Trophoblast cell (in vitro differentiated cells and primary cell): ENCODE data around the gene GAREM1.

Source experiments
- DNase-seq, 2 donors: peaks; one replicate each; pipeline ENCODE4 v3.0.0-alpha.2; 2016
- H2AFZ ChIP-seq: 2 replicates; pipeline ENCODE4 v1.6.1; 2013; ENCODE audit warnings: low read length, moderate library complexity, mild to moderate bottlenecking; ENCODE audit not compliant: insufficient read depth, poor library complexity
- H2AK5ac ChIP-seq: 2 replicates; pipeline ENCODE4 v1.6.1; 2013; ENCODE audit warnings: mild to moderate bottlenecking, low read length
- H2BK120ac ChIP-seq: 2 replicates; pipeline ENCODE4 v1.6.1; 2013; ENCODE audit warnings: low read length, mild to moderate bottlenecking, moderate library complexity; ENCODE audit not compliant: insufficient read depth, poor library complexity
- H2BK12ac ChIP-seq: 2 replicates; pipeline ENCODE4 v1.6.1; 2013; ENCODE audit warnings: mild to moderate bottlenecking, low read length, moderate library complexity
- H2BK5ac ChIP-seq: 2 replicates; pipeline ENCODE4 v1.6.1; 2013; ENCODE audit warnings: low read length, low read depth, moderate library complexity, mild to moderate bottlenecking; ENCODE audit not compliant: poor library complexity
- H3K14ac ChIP-seq: 2 replicates; pipeline ENCODE4 v1.6.1; 2013; ENCODE audit warnings: mild to moderate bottlenecking, low read length
- H3K18ac ChIP-seq: 2 replicates; pipeline ENCODE4 v1.6.1; 2013; ENCODE audit warnings: mild to moderate bottlenecking, low read length
- H3K23ac ChIP-seq: 2 replicates; pipeline ENCODE4 v1.6.1; 2013; ENCODE audit warnings: low read length
- H3K27ac ChIP-seq: 2 replicates; pipeline ENCODE4 v1.5.1; 2013; ENCODE audit warnings: low read depth, mild to moderate bottlenecking, inconsistent platforms, low read length, moderate library complexity
- H3K27me3 ChIP-seq: 2 replicates; pipeline ENCODE4 v1.6.1; 2013; ENCODE audit warnings: inconsistent platforms, mild to moderate bottlenecking, low read length, moderate library complexity; ENCODE audit not compliant: insufficient read depth
- H3K36me3 ChIP-seq, 2 experiments: 1 replicate in 1 of 2; 2 replicates in 1 of 2; pipeline ENCODE4 v1.6.1; 2013; ENCODE audit warnings: low read length in 2 of 2, mild to moderate bottlenecking in 2 of 2, moderate library complexity in 1 of 2; ENCODE audit not compliant: insufficient read depth in 2 of 2, control insufficient read depth in 1 of 2
- H3K4ac ChIP-seq: 2 replicates; pipeline ENCODE4 v1.6.1; 2013; ENCODE audit warnings: low read depth, mild to moderate bottlenecking, low read length, moderate library complexity
- H3K4me1 ChIP-seq, 2 experiments: 1 replicate in 1 of 2; 2 replicates in 1 of 2; pipeline ENCODE4 v1.6.1; 2013; ENCODE audit warnings: low read length in 2 of 2, mild to moderate bottlenecking in 2 of 2, moderate library complexity in 1 of 2; ENCODE audit not compliant: insufficient read depth in 2 of 2, control insufficient read depth in 1 of 2
- H3K4me2 ChIP-seq: 2 replicates; pipeline ENCODE4 v1.6.1; 2013; ENCODE audit warnings: inconsistent platforms, mild to moderate bottlenecking, low read length, moderate library complexity
- H3K4me3 ChIP-seq: 2 replicates; pipeline ENCODE4 v1.5.1; 2013; ENCODE audit warnings: mild to moderate bottlenecking, low read depth, low read length, inconsistent platforms
- H3K79me1 ChIP-seq: one replicate; pipeline ENCODE4 v1.6.1; 2013; ENCODE audit warnings: low read length
- H3K79me2 ChIP-seq: 2 replicates; pipeline ENCODE4 v1.6.1; 2013; ENCODE audit warnings: low read length, mild to moderate bottlenecking; ENCODE audit not compliant: control insufficient read depth, insufficient read depth, poor library complexity
- H3K9ac ChIP-seq: 2 replicates; pipeline ENCODE4 v1.6.1; 2013; ENCODE audit warnings: mild to moderate bottlenecking, low read length
- H3K9me3 ChIP-seq: 2 replicates; pipeline ENCODE4 v1.6.1; 2013; ENCODE audit warnings: low read depth, mild to moderate bottlenecking, control low read depth, inconsistent platforms, low read length; ENCODE audit not compliant: insufficient read depth
- H4K12ac ChIP-seq: 2 replicates; pipeline ENCODE4 v1.6.1; 2013; ENCODE audit warnings: low read depth, mild to moderate bottlenecking, low read length, moderate library complexity
- H4K8ac ChIP-seq: 2 replicates; pipeline ENCODE4 v1.6.1; 2013; ENCODE audit warnings: low read depth, mild to moderate bottlenecking, low read length, moderate library complexity
- H4K91ac ChIP-seq: one replicate; pipeline ENCODE4 v1.6.1; 2013; ENCODE audit warnings: low read depth, mild to moderate bottlenecking, low read length, moderate library complexity
- WGBS: extraction: QIAGEN DNeasy Blood & Tissue Kit; methylation state at CpG from one replicate; pipeline ENCODE4 v1.1.7; 2013; ENCODE audit warnings: missing lambda C conversion rate; ENCODE audit not compliant: insufficient read length, insufficient coverage; ENCODE audit errors: extremely low coverage; 5-methylcytosine and 5-hydroxymethylcytosine counted together

Gene GAREM1

DNA sequence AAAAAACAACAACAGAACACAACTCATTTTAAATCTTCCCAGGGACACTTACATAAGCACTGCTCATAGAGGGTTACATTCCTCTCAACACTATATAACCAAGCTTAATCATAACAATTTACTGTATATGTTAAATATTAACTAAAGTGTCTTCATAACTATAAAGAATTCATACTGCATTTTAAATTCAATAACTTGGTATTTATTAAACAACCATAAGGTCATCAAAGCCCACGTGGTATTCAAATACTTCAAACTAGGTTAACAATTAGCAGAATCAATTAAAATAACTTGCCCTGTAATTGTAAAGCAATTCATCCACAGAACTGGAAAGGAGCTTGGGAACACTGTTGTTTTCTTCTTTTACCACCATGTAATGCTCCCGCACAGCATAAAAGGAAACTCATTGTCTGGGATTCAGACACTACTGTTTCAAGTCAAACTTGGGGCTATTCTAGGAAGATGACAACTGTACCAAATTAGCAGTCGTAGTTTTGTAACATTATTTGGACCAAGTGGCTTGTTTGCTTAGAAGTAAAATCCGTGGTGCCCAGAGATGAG lies 10.4 kb downstream of the GAREM1 start:
- H3K4me3 ChIP-seq, result no peak overlapping the region
- H4K12ac ChIP-seq, result no peak overlapping the region
- no peaks in the 10 kb centered on the region for H3K36me3 ChIP-seq
- H4K91ac ChIP-seq, result no peak overlapping the region
- no peak overlapping the region for H2BK5ac ChIP-seq
- no peaks in the 10 kb centered on the region for H3K79me2 ChIP-seq
- no peak overlapping the region for H3K27ac ChIP-seq
- no peak overlapping the region for H3K4ac ChIP-seq
- no CpG with 5 or more reads among the region's 4 CpGs for WGBS
- no peak overlapping the region for H2AK5ac ChIP-seq
- DNase-seq, result no peak
- H3K18ac ChIP-seq, result no peak overlapping the region
- no peak overlapping the region for H2BK120ac ChIP-seq
- H3K4me2 ChIP-seq, result no peak overlapping the region
- H4K8ac ChIP-seq, result no peak overlapping the region
- H2BK12ac ChIP-seq, result no peak overlapping the region
- H3K4me1 ChIP-seq, result no peaks in the 10 kb centered on the region
- no peak overlapping the region for H3K23ac ChIP-seq
- H3K14ac ChIP-seq, result no peak overlapping the region
- H3K9me3 ChIP-seq, result no peaks in the 10 kb centered on the region
- no peak overlapping the region for H3K9ac ChIP-seq
- no peaks in the 10 kb centered on the region for H3K79me1 ChIP-seq
- no peaks in the 10 kb centered on the region for H3K27me3 ChIP-seq
- H2AFZ ChIP-seq, result no peak overlapping the region

DNA sequence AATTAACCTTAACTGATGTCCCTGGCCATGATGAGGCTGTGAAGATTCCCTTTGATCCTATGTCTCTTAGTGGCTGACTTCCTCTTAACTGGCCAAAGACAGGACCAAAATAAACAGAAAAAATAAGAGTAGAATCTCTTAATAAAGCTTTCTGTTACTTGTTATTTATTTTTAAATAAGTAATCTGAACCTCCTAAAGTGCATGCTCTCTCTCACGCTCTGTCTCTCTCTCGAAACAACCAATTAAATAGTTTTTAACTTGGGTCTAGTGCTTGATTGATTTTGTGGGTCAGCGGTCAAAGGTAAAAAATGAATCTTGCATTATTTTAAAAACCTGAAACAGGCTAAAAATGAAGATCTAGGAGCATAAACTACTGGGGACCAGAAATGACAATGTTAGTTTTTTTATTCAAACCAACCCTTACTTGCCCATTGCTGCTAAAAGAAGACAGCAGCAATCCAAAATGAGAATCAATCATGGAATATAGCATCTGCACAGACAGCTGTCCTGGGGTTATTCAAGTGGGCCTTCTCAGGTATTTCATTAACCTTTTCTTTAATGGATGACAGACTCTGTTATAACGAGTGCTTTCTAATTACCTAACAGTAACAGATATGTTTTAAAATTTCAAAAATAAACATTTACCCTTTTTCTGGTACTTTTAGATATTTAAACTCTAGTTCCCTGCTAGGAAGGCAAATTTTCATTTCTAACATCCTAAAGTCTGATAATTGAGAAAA lies 11.2 kb downstream of the GAREM1 start:
- Histone ChIP-seq H4K12ac (no peak overlapping the region), H3K27me3 (no peaks in the 10 kb centered on the region), H3K14ac (no peak overlapping the region), H3K9ac (no peak overlapping the region), H3K4me2 (no peak overlapping the region), H3K9me3 (no peaks in the 10 kb centered on the region), H3K23ac (no peak overlapping the region), H3K27ac (no peak overlapping the region), H3K79me2 (no peaks in the 10 kb centered on the region), H3K36me3 (no peaks in the 10 kb centered on the region), H4K8ac (no peak overlapping the region), H3K4me3 (no peak overlapping the region), H2AFZ (no peak overlapping the region), H2BK12ac (no peak overlapping the region), H3K18ac (no peak overlapping the region), H3K79me1 (no peaks in the 10 kb centered on the region), H2AK5ac (no peak overlapping the region), H3K4ac (no peak overlapping the region), H2BK5ac (no peak overlapping the region), H3K4me1 (no peaks in the 10 kb centered on the region), H2BK120ac (no peak overlapping the region), H4K91ac (no peak overlapping the region)
- no peak for DNase-seq
- no CpG with 5 or more reads among the region's 4 CpGs for WGBS

DNA sequence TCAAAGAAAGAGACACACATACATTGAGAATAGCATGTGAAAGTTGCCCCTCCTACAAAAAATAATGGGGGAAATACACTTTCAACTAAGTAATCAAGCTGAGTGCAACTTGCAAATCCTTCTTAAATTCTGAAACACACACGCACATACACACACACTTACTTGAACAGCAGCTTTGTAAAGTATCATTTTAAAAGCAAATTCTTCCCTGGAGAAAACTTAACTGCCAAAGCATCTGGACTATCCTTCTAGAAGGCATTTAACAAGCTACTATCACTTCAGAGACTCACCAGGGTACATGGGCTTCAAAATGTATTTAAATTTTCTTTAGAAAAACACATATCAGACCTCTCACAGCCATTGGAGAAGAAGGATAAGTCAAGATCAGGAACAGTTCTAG lies 15.3 kb downstream of the GAREM1 start:
- Histone ChIP-seq H3K18ac (no peak overlapping the region), H3K4ac (no peak overlapping the region), H3K4me2 (no peak overlapping the region), H2BK120ac (no peak overlapping the region), H3K23ac (no peak overlapping the region), H3K9me3 (no peaks in the 10 kb centered on the region), H3K79me1 (no peaks in the 10 kb centered on the region), H3K36me3 (no peaks in the 10 kb centered on the region), H4K91ac (no peak overlapping the region), H4K8ac (no peak overlapping the region), H3K9ac (no peak overlapping the region), H3K4me1 (no peaks in the 10 kb centered on the region), H2AK5ac (no peak overlapping the region), H2BK12ac (no peak overlapping the region), H2AFZ (no peak overlapping the region), H2BK5ac (no peak overlapping the region), H3K79me2 (no peaks in the 10 kb centered on the region), H3K27ac (no peak overlapping the region), H3K4me3 (no peak overlapping the region), H3K27me3 (no peaks in the 10 kb centered on the region), H4K12ac (no peak overlapping the region), H3K14ac (no peak overlapping the region)
- DNase-seq, result no peak
- no CpG with 5 or more reads among the region's 1 CpG for WGBS

DNA sequence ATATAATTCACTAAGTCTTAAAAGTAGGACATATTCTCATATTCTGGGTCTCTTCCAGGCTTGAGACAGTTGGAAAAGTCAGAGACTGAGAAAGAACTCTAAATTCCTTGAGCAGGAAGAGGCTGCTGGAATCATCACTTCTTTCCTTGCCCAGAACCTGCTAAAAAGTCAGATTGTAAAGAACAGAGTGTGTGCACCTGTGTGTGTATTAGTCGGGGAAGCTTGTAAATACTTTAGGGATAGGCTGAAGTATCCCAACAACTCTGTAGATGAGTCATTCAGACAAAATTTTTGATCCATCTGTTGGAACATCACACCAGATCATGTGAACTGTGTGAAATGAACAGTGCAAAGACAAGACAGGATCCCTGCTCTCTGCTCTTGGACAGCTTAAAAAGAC lies 16.1 kb downstream of the GAREM1 start:
- no peak overlapping the region for H2AFZ ChIP-seq
- no peak overlapping the region for H3K9ac ChIP-seq
- H3K23ac ChIP-seq, result no peak overlapping the region
- H3K4me1 ChIP-seq, result no peaks in the 10 kb centered on the region
- H3K18ac ChIP-seq, result no peak overlapping the region
- H3K14ac ChIP-seq, result no peak overlapping the region
- H4K91ac ChIP-seq, result no peak overlapping the region
- no peak overlapping the region for H4K12ac ChIP-seq
- H3K27me3 ChIP-seq, result no peaks in the 10 kb centered on the region
- no peak overlapping the region for H2AK5ac ChIP-seq
- no peak overlapping the region for H3K4me3 ChIP-seq
- H2BK120ac ChIP-seq, result no peak overlapping the region
- H3K4me2 ChIP-seq, result no peak overlapping the region
- no peaks in the 10 kb centered on the region for H3K79me2 ChIP-seq
- no peak overlapping the region for H3K4ac ChIP-seq
- no peaks in the 10 kb centered on the region for H3K36me3 ChIP-seq
- no peaks in the 10 kb centered on the region for H3K9me3 ChIP-seq
- no peak overlapping the region for H4K8ac ChIP-seq
- no peak overlapping the region for H2BK5ac ChIP-seq
- H3K27ac ChIP-seq, result no peak overlapping the region
- DNase-seq, result no peak
- no CpG with 5 or more reads among the region's 1 CpG for WGBS
- no peaks in the 10 kb centered on the region for H3K79me1 ChIP-seq
- no peak overlapping the region for H2BK12ac ChIP-seq
